Osteoblast (primary cell): Measurements from ENCODE around the gene CLEC18B. TPM values are rescaled to one million over a fixed set of nuclear protein-coding genes. Genes with fewer than 3 reads are reported as not detected.

Experiments used
- small RNA-seq: library from RNA; depleted of rRNA; stranded (forward); fragments of <200 nt; gene quantifications from one replicate; pipeline ENCODE3, GENCODE V24; 2012
- total RNA-seq: library from RNA; depleted of rRNA; stranded (reverse); fragments of >200 nt; gene quantifications from 2 replicates; pipeline ENCODE4 v1.2.3, GENCODE V29; 2012

The CLEC18B gene
- total RNA-seq, 1 donor: 0.72 TPM

Small RNAs within 50 kb of the gene (small RNA-seq; reads per million reads assigned to genes)
- gene AC009053.4: not detected
- gene RF00019: not detected
- not detected for gene RNU6-237P

Other genes with a start within 250 kb of the CLEC18B start
- gene PSMD7, start 124.7 kb downstream of the CLEC18B start, total RNA-seq: 64.1 and 67.8 TPM in 2 replicates
- gene NPIPB15, start 45.2 kb downstream of the CLEC18B start, total RNA-seq: 1.8 TPM in 1 of 2 replicates, not detected in the other
- 191 and 215 TPM in 2 replicates for gene GLG1, start 185.6 kb upstream of the CLEC18B start, total RNA-seq
- 15.6 and 18.8 TPM in 2 replicates for gene RFWD3, start 245.4 kb upstream of the CLEC18B start, total RNA-seq